SK-N-SH treated with all-trans-retinoic acid at 6 μM for 48 hours (cell line): ENCODE measurements around the gene TSC22D4.

Source experiments
- ATAC-seq: fragments of 200-7000 bp; cut with Tn5 transposase; 3 replicates; pipeline ENCODE4 v1.9.1; 2020; ENCODE audit warnings: mild to moderate bottlenecking, moderate library complexity
- ARNTL ChIP-seq: fragments of 450-650 bp; formaldehyde crosslinking; IDR thresholded peaks from 2 replicates; pipeline ENCODE4 v1.5.0; 2020; ENCODE audit warnings: low read depth, mild to moderate bottlenecking, moderate library complexity, borderline replicate concordance
- BACH2 ChIP-seq: fragments of 250-450 bp; sonication (Bioruptor Pico); IDR thresholded peaks from 2 replicates; pipeline ENCODE4 v1.9.0; 2021; ENCODE audit warnings: mild to moderate bottlenecking, borderline replicate concordance
- CREB5 ChIP-seq: fragments of 250-450 bp; sonication (Bioruptor Pico); IDR thresholded peaks from 2 replicates; pipeline ENCODE4 v1.5.1; 2020; ENCODE audit warnings: low read depth, mild to moderate bottlenecking, moderate library complexity
- CSDC2 ChIP-seq: fragments of 250-450 bp; sonication (Bioruptor Pico); IDR thresholded peaks from 2 replicates; pipeline ENCODE4 v1.5.0; 2020; ENCODE audit warnings: mild to moderate bottlenecking, moderate library complexity
- ESRRG ChIP-seq: fragments of 250-450 bp; sonication (Bioruptor Pico); IDR thresholded peaks from 2 replicates; pipeline ENCODE4 v1.6.1; 2021; ENCODE audit warnings: mild to moderate bottlenecking
- OSR1 ChIP-seq: fragments of 250-450 bp; sonication (Bioruptor Pico); IDR thresholded peaks from 2 replicates; pipeline ENCODE4 v1.8.0; 2022; ENCODE audit warnings: moderate library complexity, mild to moderate bottlenecking, inconsistent platforms
- PATZ1 ChIP-seq: fragments of 250-450 bp; sonication (Bioruptor Pico); IDR thresholded peaks from 2 replicates; pipeline ENCODE4 v1.8.0; 2020; ENCODE audit warnings: mild to moderate bottlenecking, moderate library complexity, borderline replicate concordance
- POU6F1 ChIP-seq: fragments of 250-450 bp; sonication (Bioruptor Pico); IDR thresholded peaks from 2 replicates; pipeline ENCODE4 v1.8.0; 2021; ENCODE audit warnings: low read depth, mild to moderate bottlenecking, moderate library complexity, borderline replicate concordance
- PPARA ChIP-seq: fragments of 250-450 bp; sonication (Bioruptor Pico); IDR thresholded peaks from 2 replicates; pipeline ENCODE4 v1.5.0; 2020; ENCODE audit warnings: mild to moderate bottlenecking, borderline replicate concordance
- SNAI2 ChIP-seq: fragments of 250-450 bp; sonication (Bioruptor Pico); IDR thresholded peaks from 2 replicates; pipeline ENCODE4 v1.5.0; 2020; ENCODE audit warnings: mild to moderate bottlenecking, moderate library complexity
- TOX ChIP-seq: fragments of 250-450 bp; sonication (Bioruptor Pico); IDR thresholded peaks from 2 replicates; pipeline ENCODE4 v1.8.0; 2021; ENCODE audit warnings: mild to moderate bottlenecking, moderate library complexity, borderline replicate concordance
- ZC3H10 ChIP-seq: fragments of 250-450 bp; sonication (Bioruptor Pico); IDR thresholded peaks from 2 replicates; pipeline ENCODE4 v1.5.1; 2021; ENCODE audit warnings: mild to moderate bottlenecking, moderate library complexity
- ZFP3 ChIP-seq: fragments of 250-450 bp; sonication (Bioruptor Pico); IDR thresholded peaks from 2 replicates; pipeline ENCODE4 v1.5.0; 2020; ENCODE audit warnings: mild to moderate bottlenecking, moderate library complexity
- ZNF565 ChIP-seq: fragments of 450-650 bp; formaldehyde crosslinking; conservative IDR thresholded peaks from 2 replicates; pipeline ENCODE4 v1.5.0; 2020; ENCODE audit warnings: low read depth, mild to moderate bottlenecking, moderate library complexity
- ZNF8 ChIP-seq: fragments of 450-650 bp; formaldehyde crosslinking; IDR thresholded peaks from 2 replicates; pipeline ENCODE4 v1.5.0; 2020; ENCODE audit warnings: mild to moderate bottlenecking, moderate library complexity
- TF ChIP-seq, protein P1 (sequence below): fragments of 250-450 bp; sonication (Bioruptor Pico); IDR thresholded peaks from 2 replicates; pipeline ENCODE4 v1.5.1; 2021; ENCODE audit warnings: mild to moderate bottlenecking, moderate library complexity

TSC22D4 gene

DNA sequence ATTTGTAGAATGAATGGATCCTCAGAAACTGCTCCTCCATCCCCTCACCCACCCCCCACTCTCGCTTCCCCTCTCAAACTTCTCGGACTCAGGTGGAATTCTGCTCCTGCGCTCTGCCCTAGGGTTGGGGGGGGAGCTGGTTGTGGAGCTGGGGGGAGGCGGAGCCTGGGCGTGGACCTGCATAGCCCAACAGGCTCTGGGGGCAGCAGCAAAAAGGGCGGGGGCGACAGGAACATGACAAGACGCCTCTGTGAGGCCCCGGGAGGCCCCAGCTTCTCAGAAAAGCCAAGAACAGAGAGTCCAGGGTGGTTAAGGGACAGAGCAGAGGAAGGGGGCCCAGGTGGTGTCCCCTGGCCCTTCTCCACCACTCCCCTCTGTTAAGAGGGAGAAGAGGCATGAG, 3.5 kb downstream of the TSC22D4 start:
- ATAC-seq = no peak
- TF ChIP-seq ZNF565 (no peak), CSDC2 (no peak), BACH2 (CRISPR knock-in tag) (no peak), ZNF8 (CRISPR knock-in tag) (no peak), OSR1 (CRISPR knock-in tag) (no peak), ARNTL (no peak), CREB5 (no peak), TOX (CRISPR knock-in tag) (no peak), PPARA (CRISPR knock-in tag) (no peak)
- TF ChIP-seq, all 23 proteins: peak for 0

GRCh38 chr7:100472854-100473499, 6.0 kb downstream of the TSC22D4 start:
- ATAC-seq = no peak
- TF ChIP-seq ARNTL = no peak
- TF ChIP-seq PPARA (CRISPR knock-in tag) = no peak
- TF ChIP-seq ZNF565 = no peak
- TF ChIP-seq POU6F1 (CRISPR knock-in tag) = no peak
- TF ChIP-seq, protein P1, sequence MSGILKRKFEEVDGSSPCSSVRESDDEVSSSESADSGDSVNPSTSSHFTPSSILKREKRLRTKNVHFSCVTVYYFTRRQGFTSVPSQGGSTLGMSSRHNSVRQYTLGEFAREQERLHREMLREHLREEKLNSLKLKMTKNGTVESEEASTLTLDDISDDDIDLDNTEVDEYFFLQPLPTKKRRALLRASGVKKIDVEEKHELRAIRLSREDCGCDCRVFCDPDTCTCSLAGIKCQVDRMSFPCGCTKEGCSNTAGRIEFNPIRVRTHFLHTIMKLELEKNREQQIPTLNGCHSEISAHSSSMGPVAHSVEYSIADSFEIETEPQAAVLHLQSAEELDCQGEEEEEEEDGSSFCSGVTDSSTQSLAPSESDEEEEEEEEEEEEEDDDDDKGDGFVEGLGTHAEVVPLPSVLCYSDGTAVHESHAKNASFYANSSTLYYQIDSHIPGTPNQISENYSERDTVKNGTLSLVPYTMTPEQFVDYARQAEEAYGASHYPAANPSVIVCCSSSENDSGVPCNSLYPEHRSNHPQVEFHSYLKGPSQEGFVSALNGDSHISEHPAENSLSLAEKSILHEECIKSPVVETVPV = no peak
- no peak for TF ChIP-seq ZFP3
- no peak for TF ChIP-seq BACH2 (CRISPR knock-in tag)
- no peak for TF ChIP-seq OSR1 (CRISPR knock-in tag)
- TF ChIP-seq ZNF8 (CRISPR knock-in tag) = no peak

DNA sequence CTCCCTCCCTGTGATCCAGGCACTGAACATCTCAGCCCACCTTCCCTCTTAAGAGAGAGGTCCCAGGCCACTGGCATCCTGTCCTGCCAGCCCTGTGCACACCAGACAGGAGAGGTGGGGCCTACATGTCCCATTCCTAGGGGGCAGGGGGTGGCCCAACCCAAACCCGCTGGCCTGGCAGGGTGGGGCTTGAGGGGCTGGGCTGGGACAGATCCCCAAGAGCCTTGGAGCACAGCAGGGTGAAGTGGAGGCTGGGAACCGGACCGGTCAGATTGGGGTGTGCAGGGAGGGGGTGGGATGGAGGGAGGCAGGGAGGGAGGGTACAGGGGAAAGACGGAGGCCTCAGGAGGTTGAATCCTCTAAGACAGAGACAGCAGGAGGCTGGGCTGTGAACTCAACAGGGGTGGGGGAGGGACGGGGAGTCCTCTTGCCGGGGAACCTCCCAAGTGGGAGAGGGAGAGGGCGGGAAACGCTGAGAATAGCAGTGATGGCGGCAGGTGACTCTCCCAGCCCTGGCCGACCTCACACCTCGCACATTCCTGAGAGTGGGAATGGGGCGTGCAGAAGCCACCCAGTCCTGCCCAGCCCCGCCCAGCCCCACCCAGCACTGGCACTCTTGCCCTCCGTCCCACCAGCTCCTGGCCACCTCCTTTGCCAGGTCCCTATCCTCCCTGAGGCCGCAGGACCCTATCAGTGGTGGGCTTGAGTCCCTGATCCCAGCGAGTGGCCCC, 6.7 kb downstream of the TSC22D4 start:
- ATAC-seq = no peak
- no peak for TF ChIP-seq SNAI2 (CRISPR knock-in tag)
- TF ChIP-seq ESRRG (CRISPR knock-in tag) = no peak
- TF ChIP-seq PATZ1 = no peak
- TF ChIP-seq, all 23 proteins: peak for 0

DNA sequence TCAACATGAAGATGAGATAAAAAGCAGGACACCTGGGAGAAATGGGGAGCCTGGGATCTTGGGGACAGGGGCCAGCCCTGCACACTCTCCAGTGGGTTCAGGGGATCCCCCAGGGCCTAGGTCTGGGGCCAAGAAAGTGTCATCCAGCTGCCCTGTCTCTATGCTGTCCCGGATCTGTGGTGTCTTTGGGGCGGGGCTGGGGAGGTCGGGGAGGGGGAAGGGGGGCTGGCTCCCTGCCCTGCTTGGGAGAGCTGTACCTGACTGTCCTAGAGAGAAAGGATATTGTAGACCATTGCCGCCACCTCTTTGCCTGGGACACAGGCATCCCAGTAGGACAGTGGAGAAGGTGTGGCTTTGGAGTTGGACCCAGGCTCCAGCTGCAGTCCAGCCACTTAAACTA, 8.0 kb downstream of the TSC22D4 start:
- no peak for ATAC-seq
- TF ChIP-seq OSR1 (CRISPR knock-in tag) = no peak
- TF ChIP-seq POU6F1 (CRISPR knock-in tag) = no peak
- no peak for TF ChIP-seq BACH2 (CRISPR knock-in tag)

DNA sequence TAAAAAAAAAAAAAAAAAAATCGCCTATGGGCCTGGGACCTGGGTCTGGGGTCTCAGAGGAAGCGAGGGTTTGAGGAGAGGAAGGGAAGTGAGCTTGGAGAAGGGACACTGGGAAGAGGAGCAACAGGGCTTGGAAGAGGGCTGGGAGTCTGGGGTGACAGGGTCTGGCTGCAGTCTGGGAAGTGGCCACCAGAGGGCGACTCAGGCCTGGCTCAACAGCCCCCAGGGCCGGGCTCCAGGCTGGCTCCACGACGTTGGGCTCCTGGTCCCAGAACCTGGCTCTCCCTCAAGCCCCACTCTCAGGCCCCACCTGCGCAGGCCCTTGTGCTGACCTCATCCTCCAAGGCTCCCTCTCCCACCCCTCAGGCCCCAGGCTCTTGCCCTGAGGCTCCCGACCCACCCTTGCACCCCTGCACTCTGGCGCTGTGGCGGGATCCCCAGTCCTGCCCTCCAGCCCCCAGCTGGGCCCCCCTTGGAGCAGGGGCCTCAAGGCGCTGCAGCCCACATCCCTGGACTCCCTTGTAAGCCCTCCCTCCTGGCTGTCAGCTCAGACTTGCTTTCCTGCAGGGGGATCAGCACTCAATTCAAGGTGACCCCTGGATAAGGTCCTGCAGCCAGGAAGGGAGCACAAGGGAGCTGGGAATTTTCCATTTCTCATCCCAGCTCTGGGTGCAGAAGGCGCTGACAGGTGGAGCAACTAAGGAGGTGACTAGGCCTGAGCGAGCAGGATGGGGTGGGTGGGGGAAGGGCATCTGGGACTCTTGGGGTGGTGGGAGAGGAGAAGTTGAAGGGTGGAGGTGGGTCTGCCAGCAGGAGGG, 9.6 kb downstream of the TSC22D4 start:
- TF ChIP-seq POU6F1 (CRISPR knock-in tag) = no peak
- no peak for TF ChIP-seq ZC3H10 (CRISPR knock-in tag)
- TF ChIP-seq ZNF8 (CRISPR knock-in tag) = no peak
- TF ChIP-seq ARNTL = no peak
- no peak for TF ChIP-seq BACH2 (CRISPR knock-in tag)
- ATAC-seq = peak; percentile 85
